Gastrocnemius medialis (tissue), 4 donors: ENCODE data around the gene SARS1.

Experiments used
- POLR2A ChIP-seq, 2 donors: fragments of 450-650 bp; IDR thresholded peaks; one replicate each; pipeline ENCODE4 v1.6.1; 2017; ENCODE audit warnings: antibody characterized with exemption in 2 of 2, mild to moderate bottlenecking in 2 of 2, moderate library complexity in 2 of 2
- TF ChIP-seq, protein P1 (sequence below), 5 experiments: fragments of 450-650 bp in 3 of 5; fragments of 200-600 bp in 2 of 5; sonication (generic) in 2 of 5; IDR thresholded peaks in 4 of 5; conservative IDR thresholded peaks in 1 of 5; 1 replicate in 4 of 5; 2 replicates in 1 of 5; pipeline ENCODE4 v1.5.1; 2016 to 2019; ENCODE audit warnings: antibody characterized with exemption in 5 of 5, mild to moderate bottlenecking in 3 of 5, moderate library complexity in 3 of 5

DNA sequence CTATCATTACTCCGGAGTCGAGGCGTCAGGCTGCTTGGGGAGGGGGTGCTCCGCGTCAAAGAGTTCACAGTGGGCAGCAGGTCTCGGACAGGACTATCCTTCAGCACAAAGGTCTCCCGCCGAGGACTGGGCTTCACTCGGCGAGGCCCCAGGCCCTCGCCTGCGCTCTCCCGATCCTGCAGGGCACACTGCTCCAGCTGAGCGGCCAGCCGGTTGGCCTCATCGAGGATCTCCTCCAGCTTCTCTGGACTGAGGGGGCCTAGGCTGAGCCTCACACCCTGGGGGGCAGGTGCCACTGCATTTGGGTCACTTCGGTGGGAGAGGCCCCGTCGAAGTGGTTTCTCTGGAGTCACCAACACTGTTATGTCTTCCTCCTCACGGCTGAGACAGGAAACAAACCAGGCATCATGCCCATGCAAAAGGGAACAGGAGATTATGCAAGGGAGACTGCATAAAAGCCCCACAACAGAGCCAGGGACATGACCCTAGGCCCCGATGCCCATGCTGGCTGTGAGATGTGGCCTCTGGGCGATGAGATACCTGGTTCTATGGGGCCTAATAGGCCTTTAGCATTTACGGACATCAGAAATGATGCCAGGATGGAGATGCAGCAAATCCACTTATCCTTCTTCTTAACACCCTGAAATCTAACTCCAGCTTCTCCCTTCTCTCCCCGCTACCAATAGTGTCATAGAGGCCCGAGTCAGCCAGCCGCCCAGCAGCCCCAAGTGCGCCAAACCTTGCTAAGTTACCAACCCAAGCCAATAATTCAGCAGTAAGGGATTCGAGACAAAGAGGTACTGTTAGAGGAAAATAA lies 68.2 kb downstream of the SARS1 start:
- TF ChIP-seq, protein P1, sequence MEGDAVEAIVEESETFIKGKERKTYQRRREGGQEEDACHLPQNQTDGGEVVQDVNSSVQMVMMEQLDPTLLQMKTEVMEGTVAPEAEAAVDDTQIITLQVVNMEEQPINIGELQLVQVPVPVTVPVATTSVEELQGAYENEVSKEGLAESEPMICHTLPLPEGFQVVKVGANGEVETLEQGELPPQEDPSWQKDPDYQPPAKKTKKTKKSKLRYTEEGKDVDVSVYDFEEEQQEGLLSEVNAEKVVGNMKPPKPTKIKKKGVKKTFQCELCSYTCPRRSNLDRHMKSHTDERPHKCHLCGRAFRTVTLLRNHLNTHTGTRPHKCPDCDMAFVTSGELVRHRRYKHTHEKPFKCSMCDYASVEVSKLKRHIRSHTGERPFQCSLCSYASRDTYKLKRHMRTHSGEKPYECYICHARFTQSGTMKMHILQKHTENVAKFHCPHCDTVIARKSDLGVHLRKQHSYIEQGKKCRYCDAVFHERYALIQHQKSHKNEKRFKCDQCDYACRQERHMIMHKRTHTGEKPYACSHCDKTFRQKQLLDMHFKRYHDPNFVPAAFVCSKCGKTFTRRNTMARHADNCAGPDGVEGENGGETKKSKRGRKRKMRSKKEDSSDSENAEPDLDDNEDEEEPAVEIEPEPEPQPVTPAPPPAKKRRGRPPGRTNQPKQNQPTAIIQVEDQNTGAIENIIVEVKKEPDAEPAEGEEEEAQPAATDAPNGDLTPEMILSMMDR (IDR thresholded peaks at IDR 0.05 in 4 of 5, conservative IDR thresholded peaks at IDR 0.05 in 1 of 5): no peak
- TF ChIP-seq POLR2A (IDR thresholded peaks at IDR 0.05): no peak
